Measurements from ENCODE around the gene PPP1R12A. TPM values are rescaled to one million over a fixed set of nuclear protein-coding genes. Genes with fewer than 3 reads are reported as not detected.

The PPP1R12A gene
- total and polyA plus RNA-seq, 4 donors: 13.2 to 250 (median 38.2) TPM

GRCh38 chr12:79737875-79738718 lies 196.8 kb downstream of the PPP1R12A start:
- Histone ChIP-seq H3K27me3 (ENCODE audit: control insufficient read depth in 3 of 3, insufficient read depth in 3 of 3, low read length in 2 of 3) (no peaks in the 10 kb centered on the region), H3K27ac (ENCODE audit: low read depth in 1 of 2, low read length in 1 of 2) (no peak overlapping the region), H3K9ac (ENCODE audit: insufficient read depth in 1 of 2, low read length in 2 of 2) (no peak overlapping the region), H3K4me3 (no peak overlapping the region), H3K36me3 (ENCODE audit: control insufficient read depth in 4 of 4, insufficient read depth in 4 of 4, low read length in 4 of 4) (no peaks in the 10 kb centered on the region), H3K9me3 (ENCODE audit: control insufficient read depth in 4 of 4, insufficient read depth in 3 of 4, low read length in 3 of 4) (no peaks in the 10 kb centered on the region), H3K4me1 (ENCODE audit: control insufficient read depth in 5 of 5, insufficient read depth in 5 of 5, low read length in 5 of 5) (no peaks in the 10 kb centered on the region)
- peak; percentile 19 for TF ChIP-seq CTCF (IDR thresholded peaks at IDR 0.05; ENCODE audit: control extremely low read depth, extremely low read depth)
- 21 to 29% methylated on average over 4 of the region's 4 CpGs for WGBS, 2 donors
- peak in 2 of 3 donors; percentile 50 to 68 for DNase-seq
- no peak for ATAC-seq (ENCODE audit: insufficient read depth, low FRiP score)

GRCh38 chr12:79732638-79733037 lies 202.3 kb downstream of the PPP1R12A start:
- no peaks in the 10 kb centered on the region for H3K9me3 ChIP-seq (ENCODE audit: control insufficient read depth in 4 of 4, insufficient read depth in 3 of 4, low read length in 3 of 4)
- no peaks in the 10 kb centered on the region for H3K36me3 ChIP-seq (ENCODE audit: control insufficient read depth in 4 of 4, insufficient read depth in 4 of 4, low read length in 4 of 4)
- no peak overlapping the region for H3K27ac ChIP-seq (ENCODE audit: low read depth in 1 of 2, low read length in 1 of 2)
- TF ChIP-seq CTCF (IDR thresholded peaks at IDR 0.05; ENCODE audit: control extremely low read depth, extremely low read depth): no peak
- DNase-seq: no peak
- ATAC-seq (ENCODE audit: insufficient read depth, low FRiP score): no peak
- H3K4me1 ChIP-seq (ENCODE audit: control insufficient read depth in 5 of 5, insufficient read depth in 5 of 5, low read length in 5 of 5): no peaks in the 10 kb centered on the region
- H3K4me3 ChIP-seq: no peak overlapping the region
- H3K9ac ChIP-seq (ENCODE audit: insufficient read depth in 1 of 2, low read length in 2 of 2): no peak overlapping the region
- H3K27me3 ChIP-seq (ENCODE audit: control insufficient read depth in 3 of 3, insufficient read depth in 3 of 3, low read length in 2 of 3): no peaks in the 10 kb centered on the region

GRCh38 chr12:79725987-79726386 lies 208.9 kb downstream of the PPP1R12A start:
- Histone ChIP-seq H3K27me3 (ENCODE audit: control insufficient read depth in 3 of 3, insufficient read depth in 3 of 3, low read length in 2 of 3) (no peaks in the 10 kb centered on the region), H3K27ac (ENCODE audit: low read depth in 1 of 2, low read length in 1 of 2) (no peak overlapping the region), H3K9me3 (ENCODE audit: control insufficient read depth in 4 of 4, insufficient read depth in 3 of 4, low read length in 3 of 4) (no peaks in the 10 kb centered on the region), H3K4me3 (no peak overlapping the region), H3K4me1 (ENCODE audit: control insufficient read depth in 5 of 5, insufficient read depth in 5 of 5, low read length in 5 of 5) (no peaks in the 10 kb centered on the region), H3K9ac (ENCODE audit: insufficient read depth in 1 of 2, low read length in 2 of 2) (no peak overlapping the region), H3K36me3 (ENCODE audit: control insufficient read depth in 4 of 4, insufficient read depth in 4 of 4, low read length in 4 of 4) (no peaks in the 10 kb centered on the region)
- ATAC-seq (ENCODE audit: insufficient read depth, low FRiP score) (no peak), DNase-seq (no peak)
- WGBS, 2 donors: 88 to 92% methylated on average over 1 of the region's 1 CpG
- TF ChIP-seq CTCF (IDR thresholded peaks at IDR 0.05; ENCODE audit: control extremely low read depth, extremely low read depth): no peak

Small RNAs within 50 kb of the gene (small RNA-seq; reads per million reads assigned to genes)
- not detected for gene RNA5SP363 (ENCODE audit: low replicate concordance)

Other genes starting within 250 kb of the PPP1R12A start
- 100 to 1,000 TPM in 1 of 2 donors, 10 to 100 TPM in 1; 77.6 to 119 TPM for gene PAWR, start 244.1 kb downstream of the PPP1R12A start, total RNA-seq
- 10 to 100 TPM in 1 of 2 donors, 1 to 10 TPM in 1; 6.8 to 35.2 TPM for gene PAWR, start 244.1 kb downstream of the PPP1R12A start, polyA plus RNA-seq
- under 1 TPM; 0.15 to 0.71 TPM for gene OTOGL, start 164.4 kb upstream of the PPP1R12A start, total RNA-seq
- gene OTOGL, start 164.4 kb upstream of the PPP1R12A start, polyA plus RNA-seq: under 1 TPM; 0.09 to 0.28 TPM